ENCODE data around the gene GASK1A.
A peak's percentile ranks its signal among the peaks of the same experiment; 100 is the strongest.
"Not testable (repeated sequence)": the region's sequence is repeated elsewhere in the genome, so short reads cannot be mapped to it uniquely, and the experiment has no call there.

The GASK1A gene

GRCh38 chr3:43070670-43071069 lies 91.6 kb downstream of the GASK1A start:
- DNase-seq = not testable (repeated sequence)

GRCh38 chr3:43071313-43071893 lies 92.3 kb downstream of the GASK1A start:
- DNase-seq = no peak

- DNase-seq = no peak
Measured at GRCh38 chr3:43072361-43072760, 93.2 kb downstream of the GASK1A start.

GRCh38 chr3:43073116-43073835 lies 94.2 kb downstream of the GASK1A start:
- DNase-seq = no peak

GRCh38 chr3:43073836-43074220 lies 94.7 kb downstream of the GASK1A start:
- no peak for DNase-seq

- DNase-seq = peak; percentile 11
Measured at GRCh38 chr3:43074482-43074881, 95.4 kb downstream of the GASK1A start.

- DNase-seq = no peak
Measured at GRCh38 chr3:43074901-43075689, 96.0 kb downstream of the GASK1A start.

- DNase-seq = no peak
Measured at GRCh38 chr3:43075904-43076661, 97.0 kb downstream of the GASK1A start.

GRCh38 chr3:43076857-43077256 lies 97.7 kb downstream of the GASK1A start:
- no peak for DNase-seq

- no peak for DNase-seq
Measured at GRCh38 chr3:43077261-43077660, 98.2 kb downstream of the GASK1A start.

GRCh38 chr3:43077707-43078106 lies 98.6 kb downstream of the GASK1A start:
- no peak for DNase-seq

- no peak for DNase-seq
Measured at GRCh38 chr3:43079536-43080332, 100.6 kb downstream of the GASK1A start.

- DNase-seq = no peak
Measured at GRCh38 chr3:43080726-43081568, 101.8 kb downstream of the GASK1A start.

- no peak for DNase-seq
Measured at GRCh38 chr3:43081796-43082195, 102.7 kb downstream of the GASK1A start.

GRCh38 chr3:43082457-43082856 lies 103.3 kb downstream of the GASK1A start:
- DNase-seq = no peak

GRCh38 chr3:43086460-43087165 lies 107.5 kb downstream of the GASK1A start:
- DNase-seq = no peak

- DNase-seq = peak; percentile 40
Measured at GRCh38 chr3:43087249-43087776, 108.2 kb downstream of the GASK1A start.

GRCh38 chr3:43089081-43089480 lies 110.0 kb downstream of the GASK1A start:
- DNase-seq = no peak

GRCh38 chr3:43090238-43090637 lies 111.1 kb downstream of the GASK1A start:
- no peak for DNase-seq

GRCh38 chr3:43091481-43091880 lies 112.4 kb downstream of the GASK1A start:
- DNase-seq = no peak

Measured in hematopoietic multipotent progenitor cell treated with erythropoietin and hydrocortisone succinate and interleukin-3 and kit ligand, for 4 days (in vitro differentiated cells).